DOHH2 (cell line): ENCODE results near the gene UBE2H.

Experiments used
- CTCF ChIP-seq: fragments of 200-600 bp; sonication (generic); IDR thresholded peaks from one replicate; pipeline ENCODE4 v1.5.1; 2014; ENCODE audit warnings: antibody characterized with exemption, mild to moderate bottlenecking, low read depth, low read length; ENCODE audit not compliant: poor library complexity, severe bottlenecking
- EZH2phosphoT487 ChIP-seq: fragments of 200-600 bp; sonication (generic); IDR thresholded peaks from 2 replicates; pipeline ENCODE4 v1.6.1; 2017; ENCODE audit warnings: borderline replicate concordance, mild to moderate bottlenecking, antibody characterized with exemption, low read length, moderate library complexity, mixed read lengths

- TF ChIP-seq CTCF (peak; percentile 92), EZH2phosphoT487 (no peak)
These were observed 122.8 kb downstream of the UBE2H start for GRCh38 chr7:129829737-129830631.
